ENCODE measurements around the gene MRPL12.

Gene MRPL12

GRCh38 chr17:81682565-81683207 is 20.5 kb upstream of the MRPL12 start:
- no peak for DNase-seq (ENCODE audit: low read depth in 1 of 2, low spot score in 1 of 2)

GRCh38 chr17:81683208-81683583 is 20.0 kb upstream of the MRPL12 start:
- no peak for DNase-seq (ENCODE audit: low read depth in 1 of 2, low spot score in 1 of 2)

GRCh38 chr17:81683584-81684441 is 19.4 kb upstream of the MRPL12 start, which contains the start of the genes ARL16 and HGS:
Gene ARL16, minus strand, starts transcription at chr17:81683797. Its CDS starts 44 bp downstream, at chr17:81683753.
Gene HGS, plus strand, starts transcription at chr17:81684011. Its CDS starts 56 bp downstream, at chr17:81684067.
- peak; percentile 95 for DNase-seq (ENCODE audit: low read depth in 1 of 2, low spot score in 1 of 2)

GRCh38 chr17:81684442-81684911 is 18.7 kb upstream of the MRPL12 start:
- DNase-seq (ENCODE audit: low read depth in 1 of 2, low spot score in 1 of 2) = no peak

GRCh38 chr17:81685108-81685507 is 18.1 kb upstream of the MRPL12 start:
- DNase-seq (ENCODE audit: low read depth in 1 of 2, low spot score in 1 of 2) = peak; percentile 28 to 32

- DNase-seq (ENCODE audit: low read depth in 1 of 2, low spot score in 1 of 2) = no peak
Observed at GRCh38 chr17:81686614-81687013, 16.6 kb upstream of the MRPL12 start.

- DNase-seq (ENCODE audit: low read depth in 1 of 2, low spot score in 1 of 2) = no peak
Observed at GRCh38 chr17:81687770-81688541, 15.2 kb upstream of the MRPL12 start.

- DNase-seq (ENCODE audit: low read depth in 1 of 2, low spot score in 1 of 2) = no peak
Observed at GRCh38 chr17:81688616-81689015, 14.6 kb upstream of the MRPL12 start.

GRCh38 chr17:81690066-81690465 is 13.1 kb upstream of the MRPL12 start:
- no peak for DNase-seq (ENCODE audit: low read depth in 1 of 2, low spot score in 1 of 2)

GRCh38 chr17:81690549-81690948 is 12.6 kb upstream of the MRPL12 start:
- DNase-seq (ENCODE audit: low read depth in 1 of 2, low spot score in 1 of 2) = no peak

- DNase-seq (ENCODE audit: low read depth in 1 of 2, low spot score in 1 of 2) = no peak
Observed at GRCh38 chr17:81691196-81691595, 12.0 kb upstream of the MRPL12 start.

- no peak for DNase-seq (ENCODE audit: low read depth in 1 of 2, low spot score in 1 of 2)
Observed at GRCh38 chr17:81691608-81692007, 11.6 kb upstream of the MRPL12 start.

- no peak for DNase-seq (ENCODE audit: low read depth in 1 of 2, low spot score in 1 of 2)
Observed at GRCh38 chr17:81693509-81694210, 9.5 kb upstream of the MRPL12 start.

GRCh38 chr17:81694810-81695209 is 8.4 kb upstream of the MRPL12 start:
- no peak for DNase-seq (ENCODE audit: low read depth in 1 of 2, low spot score in 1 of 2)

GRCh38 chr17:81695211-81695610 is 8.0 kb upstream of the MRPL12 start:
- no peak for DNase-seq (ENCODE audit: low read depth in 1 of 2, low spot score in 1 of 2)

GRCh38 chr17:81695801-81696200 is 7.4 kb upstream of the MRPL12 start:
- DNase-seq (ENCODE audit: low read depth in 1 of 2, low spot score in 1 of 2) = no peak

GRCh38 chr17:81696218-81696941 is 6.8 kb upstream of the MRPL12 start:
- DNase-seq (ENCODE audit: low read depth in 1 of 2, low spot score in 1 of 2) = no peak

GRCh38 chr17:81697261-81698044 is 5.7 kb upstream of the MRPL12 start:
- DNase-seq (ENCODE audit: low read depth in 1 of 2, low spot score in 1 of 2) = no peak

Data from activated CD4-positive, alpha-beta T cell treated with anti-CD3 and anti-CD28 coated beads, Interleukin-2, amount 50 U/mL, for 24 hours (primary cell).